K562 (cell line): ENCODE measurements around the gene HGS. TPM values are rescaled to one million over a fixed set of nuclear protein-coding genes. Genes with fewer than 3 reads are reported as not detected.

ENCODE experiments used
- KDM4B ChIP-seq, 2 experiments: fragments of 450-650 bp in 1 of 2; sonication (generic) in 1 of 2; IDR thresholded peaks; 2 replicates each; pipeline ENCODE4 v1.6.1; 2016 to 2017; ENCODE audit warnings: borderline replicate concordance in 2 of 2, antibody characterized with exemption in 1 of 2, low read depth in 1 of 2, mild to moderate bottlenecking in 1 of 2
- MAFF ChIP-seq: IDR thresholded peaks from 2 replicates; pipeline ENCODE4 v1.6.1; 2012; ENCODE audit warnings: low read length, improper control_type of control experiment
- POLR2AphosphoS2 ChIP-seq: IDR thresholded peaks from 2 replicates; pipeline ENCODE4 v1.6.1; 2012; ENCODE audit warnings: low read length, improper control_type of control experiment
- PRDM10 ChIP-seq: fragments of 450-650 bp; IDR thresholded peaks from 2 replicates; pipeline ENCODE4 v1.6.1; 2018; ENCODE audit not compliant: partially characterized antibody
- RERE ChIP-seq: sonication (generic); formaldehyde crosslinking; IDR thresholded peaks from 2 replicates; pipeline ENCODE4 v1.8.0; 2023; ENCODE audit warnings: missing genetic modification reagents, mild to moderate bottlenecking, borderline replicate concordance
- SAP30 ChIP-seq: fragments of 200-600 bp; sonication (generic); IDR thresholded peaks from 2 replicates; pipeline ENCODE4 v1.6.1; 2012; ENCODE audit warnings: borderline replicate concordance, low read depth, mild to moderate bottlenecking, moderate library complexity, low read length, control low read depth, inconsistent platforms; ENCODE audit not compliant: insufficient read depth, poor library complexity, severe bottlenecking
- TRIM25 ChIP-seq: fragments of 450-650 bp; IDR thresholded peaks from 2 replicates; pipeline ENCODE4 v1.7.0; 2016; ENCODE audit warnings: borderline replicate concordance
- U2AF1 ChIP-seq: fragments of 200-400 bp; formaldehyde crosslinking; optimal IDR thresholded peaks from 2 replicates; pipeline ENCODE3; 2017; ENCODE audit warnings: mild to moderate bottlenecking, low read depth, low read length, moderate library complexity
- UBTF ChIP-seq, 2 experiments: IDR thresholded peaks; 2 replicates each; pipeline ENCODE4 v1.6.1; 2012; ENCODE audit warnings: improper control_type of control experiment in 2 of 2, low read depth in 2 of 2, low read length in 2 of 2, borderline replicate concordance in 1 of 2
- ZBTB9 ChIP-seq: fragments of 450-650 bp; formaldehyde crosslinking; IDR thresholded peaks from 2 replicates; pipeline ENCODE4 v1.4.0; 2020; ENCODE audit warnings: mild to moderate bottlenecking, moderate library complexity
- ZNF551 ChIP-seq: fragments of 250-450 bp; sonication (Bioruptor Pico); IDR thresholded peaks from 2 replicates; pipeline ENCODE4 v1.5.0; 2021; ENCODE audit warnings: mild to moderate bottlenecking, moderate library complexity
- ZZZ3 ChIP-seq: fragments of 450-650 bp; IDR thresholded peaks from 2 replicates; pipeline ENCODE4 v1.6.1; 2016; ENCODE audit warnings: antibody characterized with exemption, mild to moderate bottlenecking, moderate library complexity
- polyA plus RNA-seq, 8 experiments: library from polyadenylated mRNA; depleted of rRNA in 4 of 8; stranded (reverse) in 5 of 8; unstranded in 3 of 8; fragments of >200 nt; fragmentation: Nextera tagmentation in 2 of 8; fragmentation: Illumina TruSeq in 1 of 8; extraction: Ambion mirVana in 2 of 8; extraction: Trizol in 1 of 8; gene quantifications; 2 replicates each; pipeline versions ENCODE4 v1.2.1 to v1.2.3, GENCODE V29; 2011 to 2014; ENCODE audit warnings: inconsistent platforms in 1 of 8, missing spikeins in 1 of 8
- total RNA-seq, 7 experiments: library from RNA; depleted of rRNA in 6 of 7; stranded (reverse); fragments of >200 nt in 6 of 7; fragmentation: Illumina TruSeq in 2 of 7; extraction: Trizol in 2 of 7; gene quantifications; 2 replicates each; pipeline versions ENCODE4 v1.2.1 to v1.2.3, GENCODE V29; 2011 to 2021; ENCODE audit warnings: low replicate concordance in 1 of 7

The HGS gene
- total and polyA plus RNA-seq, 9 of the 15 experiments (the other 6 are each of a cell fraction or from before 2014, with no cell fraction given): 3.9 to 176 (median 77.1) TPM

- TF ChIP-seq SAP30 (no peak), ZNF551 (CRISPR knock-in tag) (no peak), MAFF (no peak), UBTF (IDR thresholded peaks at IDR 0.05; ENCODE audit: borderline replicate concordance in 1 of 2, low read depth in 2 of 2, low read length in 2 of 2) (no peak), RERE (CRISPR knock-in tag) (no peak), KDM4B (IDR thresholded peaks at IDR 0.05; ENCODE audit: borderline replicate concordance in 2 of 2, low read depth in 1 of 2) (no peak), U2AF1 (no peak), PRDM10 (no peak), TRIM25 (no peak), ZZZ3 (no peak), ZBTB9 (CRISPR knock-in tag) (no peak), POLR2AphosphoS2 (no peak)
Observed at GRCh38 chr17:81708739-81709185, 25.0 kb downstream of the HGS start (continued).
